IMR-90 (cell line): ENCODE results near the gene HMG20B. TPM values are rescaled to one million over a fixed set of nuclear protein-coding genes. Genes with fewer than 3 reads are reported as not detected.

Source experiments
- ATAC-seq: fragments of 200-7000 bp; cut with Tn5 transposase; 2 replicates; pipeline ENCODE4 v1.9.1; 2020; ENCODE audit warnings: low read depth, mild to moderate bottlenecking, moderate library complexity
- BruUV-seq: library from RNA; stranded (reverse); fragments of 400-500 nt; replicated peaks from 2 replicates; lab custom pipeline; 2021; lab: Mats Ljungman, UMichigan
- CTCF ChIA-PET: fragments of 300-600 bp; formaldehyde crosslinking; extraction: SDS; loops from one replicate; lab custom pipeline; 2021; ENCODE audit warnings: antibody characterized with exemption; lab: Yijun Ruan, JAX
- POLR2A ChIA-PET: fragments of 300-600 bp; sonication (Branson Sonifier 250); formaldehyde crosslinking; loops from one replicate; lab custom pipeline; 2022; ENCODE audit warnings: antibody characterized with exemption; ENCODE audit not compliant: unreplicated experiment; lab: Charles Lee
- DNase-seq: peaks from one replicate; pipeline ENCODE4 v3.0.0; 2013
- H2AFZ ChIP-seq: replicated peaks from 2 replicates; pipeline ENCODE3; 2013; ENCODE audit warnings: low read length, mild to moderate bottlenecking; ENCODE audit not compliant: poor library complexity
- H2AK5ac ChIP-seq: 2 replicates; pipeline ENCODE4 v1.6.1; 2013; ENCODE audit warnings: low read depth, low read length, inconsistent platforms
- H2AK9ac ChIP-seq: replicated peaks from 2 replicates; pipeline ENCODE3; 2013; ENCODE audit warnings: mild to moderate bottlenecking, low read depth, low read length, moderate library complexity; ENCODE audit not compliant: poor library complexity
- H2BK120ac ChIP-seq: 2 replicates; pipeline ENCODE4 v1.6.1; 2013; ENCODE audit warnings: low read depth, low read length, inconsistent platforms
- H2BK15ac ChIP-seq: 3 replicates; pipeline ENCODE4 v1.6.1; 2013; ENCODE audit warnings: low read depth, low read length, inconsistent platforms
- H2BK20ac ChIP-seq: 2 replicates; pipeline ENCODE4 v1.6.1; 2013; ENCODE audit warnings: low read depth, mild to moderate bottlenecking, inconsistent platforms, low read length, moderate library complexity
- H2BK5ac ChIP-seq: 2 replicates; pipeline ENCODE4 v1.6.1; 2013; ENCODE audit warnings: mild to moderate bottlenecking, low read depth, low read length, inconsistent platforms; ENCODE audit not compliant: poor library complexity, severe bottlenecking
- H3K14ac ChIP-seq: replicated peaks from 2 replicates; pipeline ENCODE4 v1.6.1; 2013; ENCODE audit warnings: low read depth, low read length, inconsistent platforms
- H3K18ac ChIP-seq: 2 replicates; pipeline ENCODE4 v1.6.1; 2013; ENCODE audit warnings: low read depth, low read length, control low read depth
- H3K23ac ChIP-seq: 2 replicates; pipeline ENCODE4 v1.6.1; 2013; ENCODE audit warnings: low read depth, low read length, inconsistent platforms
- H3K27ac ChIP-seq: 2 replicates; pipeline ENCODE4 v1.5.1; 2013; ENCODE audit warnings: mild to moderate bottlenecking, control low read depth, low read length; ENCODE audit not compliant: insufficient read depth
- H3K27me3 ChIP-seq: 2 replicates; pipeline ENCODE4 v1.6.1; 2013; ENCODE audit warnings: low read length; ENCODE audit not compliant: control insufficient read depth, insufficient read depth
- H3K36me3 ChIP-seq: 2 replicates; pipeline ENCODE4 v1.6.1; 2013; ENCODE audit warnings: low read length, mixed read lengths; ENCODE audit not compliant: control insufficient read depth, insufficient read depth
- H3K4ac ChIP-seq: 2 replicates; pipeline ENCODE4 v1.6.1; 2013; ENCODE audit warnings: low read depth, low read length, inconsistent platforms
- H3K4me1 ChIP-seq: 2 replicates; pipeline ENCODE4 v1.6.1; 2013; ENCODE audit warnings: low read length, mixed read lengths; ENCODE audit not compliant: control insufficient read depth, insufficient read depth
- H3K4me2 ChIP-seq: 2 replicates; pipeline ENCODE4 v1.6.1; 2013; ENCODE audit warnings: low read depth, mild to moderate bottlenecking, control low read depth, low read length, moderate library complexity
- H3K4me3 ChIP-seq: 2 replicates; pipeline ENCODE4 v1.5.1; 2013; ENCODE audit warnings: low read depth, mild to moderate bottlenecking, control low read depth, low read length, moderate library complexity; ENCODE audit not compliant: insufficient read depth
- H3K56ac ChIP-seq: 2 replicates; pipeline ENCODE4 v1.6.1; 2013; ENCODE audit warnings: low read length, inconsistent platforms; ENCODE audit not compliant: insufficient read depth; ENCODE audit errors: extremely low read depth
- H3K79me1 ChIP-seq, 2 experiments: 2 replicates each; pipeline ENCODE4 v1.6.1; 2013; ENCODE audit warnings: low read length in 2 of 2, inconsistent platforms in 1 of 2, low read depth in 1 of 2
- H3K9ac ChIP-seq: 2 replicates; pipeline ENCODE4 v1.6.1; 2013; ENCODE audit warnings: low read depth, low read length, control low read depth
- H3K9me1 ChIP-seq: 2 replicates; pipeline ENCODE4 v1.6.1; 2013; ENCODE audit warnings: low read length, inconsistent platforms; ENCODE audit not compliant: insufficient read depth
- H3K9me3 ChIP-seq: 2 replicates; pipeline ENCODE4 v1.6.1; 2013; ENCODE audit warnings: low read length; ENCODE audit not compliant: control insufficient read depth, insufficient read depth
- H4K20me1 ChIP-seq: 2 replicates; pipeline ENCODE4 v1.6.1; 2013; ENCODE audit warnings: low read length, inconsistent platforms; ENCODE audit not compliant: insufficient read depth
- H4K5ac ChIP-seq: 2 replicates; pipeline ENCODE4 v1.6.1; 2013; ENCODE audit warnings: mild to moderate bottlenecking, low read depth, low read length, control low read depth
- H4K8ac ChIP-seq, 2 experiments: 2 replicates each; pipeline ENCODE4 v1.6.1; 2013; ENCODE audit warnings: low read depth in 2 of 2, low read length in 2 of 2, control low read depth in 1 of 2, inconsistent platforms in 1 of 2
- H4K91ac ChIP-seq: 2 replicates; pipeline ENCODE4 v1.6.1; 2013; ENCODE audit warnings: low read depth, low read length, inconsistent platforms; ENCODE audit not compliant: insufficient read depth
- MAZ ChIP-seq: IDR thresholded peaks from 2 replicates; pipeline ENCODE4 v1.6.1; 2012; ENCODE audit warnings: low read depth, mild to moderate bottlenecking, low read length, improper control_type of control experiment, moderate library complexity, borderline replicate concordance
- WGBS, 2 experiments: methylation state at CpG; one replicate each; pipeline versions ENCODE4 v1.1.5 to v1.1.7; 2013; ENCODE audit warnings: missing lambda C conversion rate in 2 of 2; ENCODE audit not compliant: insufficient read length in 1 of 2; ENCODE audit errors: extremely low coverage in 2 of 2; 5-methylcytosine and 5-hydroxymethylcytosine counted together
- dilution Hi-C: fragments of 300-500 bp; cut with HindIII; formaldehyde crosslinking; loops from one replicate; pipeline ENCODE4 v1.14.3; 2018; ENCODE audit warnings: low sequenced_read_pairs; ENCODE audit not compliant: unreplicated experiment
- in situ Hi-C: fragments of 300-500 bp; cut with MboI; formaldehyde crosslinking; loops from 3 replicates; pipeline ENCODE4 v1.14.3; 2019; ENCODE audit warnings: low sequenced_read_pairs, inconsistent platforms, mixed read lengths
- intact Hi-C: fragments of 100-400 bp; cut with micrococcal nuclease; formaldehyde crosslinking; loops from 2 replicates; pipeline ENCODE4 v1.10.0; 2022
- polyA plus RNA-seq, 3 experiments: library from polyadenylated mRNA; depleted of rRNA; stranded (reverse); fragments of >200 nt; gene quantifications; 2 replicates each; pipeline ENCODE4 v1.2.3, GENCODE V29; 2012; ENCODE audit warnings: low replicate concordance in 1 of 3
- total RNA-seq: library from RNA; depleted of rRNA; stranded (reverse); fragments of >200 nt; gene quantifications from 2 replicates; pipeline ENCODE4 v1.2.3, GENCODE V29; 2012

HMG20B gene
- total and polyA plus RNA-seq, 2 of the 4 experiments (the other 2 are of a cell fraction) = 57.5 to 63.8 TPM

DNA sequence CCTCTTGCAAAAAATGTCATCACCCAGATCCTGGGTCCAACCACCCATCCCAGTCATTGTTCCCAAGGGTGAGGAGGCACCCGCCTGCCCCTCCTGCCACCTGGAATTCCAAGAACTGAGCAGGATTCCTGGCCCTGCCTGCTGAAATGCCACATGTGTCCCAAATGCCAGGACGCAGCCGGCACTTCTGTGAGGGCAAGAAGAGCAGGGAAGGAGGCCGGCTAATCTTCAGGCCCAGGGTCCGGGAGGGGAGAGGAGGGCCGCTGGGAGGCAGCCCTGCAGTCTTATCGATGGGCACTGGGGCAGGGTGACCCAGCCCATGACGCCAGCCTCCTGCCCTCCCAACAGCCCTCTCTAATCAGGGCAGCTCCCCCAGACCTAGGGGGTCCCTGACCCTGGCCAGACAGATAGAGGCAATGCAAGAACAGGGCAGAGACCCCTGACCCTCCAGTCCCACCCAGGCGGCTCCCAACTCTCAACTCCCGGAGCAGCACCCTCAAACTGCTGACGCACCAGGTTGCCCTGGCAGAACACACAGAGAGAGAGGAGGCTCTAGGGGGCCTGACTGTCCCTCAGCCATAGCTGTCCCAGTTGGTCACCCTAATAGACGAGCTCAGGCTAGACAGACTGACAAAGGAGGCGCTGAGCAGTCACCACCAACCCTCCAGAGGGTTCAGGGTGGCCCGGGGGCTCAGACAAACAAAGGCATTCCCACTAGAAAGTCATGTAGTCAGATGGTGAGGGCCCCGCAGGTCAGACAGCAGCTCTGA is 16.9 kb upstream of the HMG20B start:
- POLR2A ChIA-PET = no interaction called here

More for the DNA sequence above, 16.9 kb upstream of the HMG20B start:
- H4K91ac ChIP-seq = no peak overlapping the region
- H2AK5ac ChIP-seq = peak overlapping the region; percentile 74
- H3K14ac ChIP-seq = no peak overlapping the region
- H2BK5ac ChIP-seq = no peak overlapping the region
- H2BK20ac ChIP-seq = no peak overlapping the region
- H3K4ac ChIP-seq = no peak overlapping the region; the same call in 1 of the 2 replicates
- H3K36me3 ChIP-seq = peaks cover under 1% of the 10 kb centered on the region; the same call in 1 of the 2 replicates
- peak overlapping the region; percentile 95 for H2AK9ac ChIP-seq
- H3K4me1 ChIP-seq = peaks cover 16% of the 10 kb centered on the region
- no peaks in the 10 kb centered on the region for H3K9me3 ChIP-seq
- H2AFZ ChIP-seq = peak overlapping the region; percentile 75
- peak overlapping the region; percentile 84 for H3K9ac ChIP-seq
- H4K8ac ChIP-seq = no peak overlapping the region
- DNase-seq (no peak), ATAC-seq (no peak)
- H4K20me1 ChIP-seq = peaks cover 30% of the 10 kb centered on the region
- peak overlapping the region; percentile 95 for H3K4me3 ChIP-seq
- CTCF ChIA-PET = interaction anchor here (0.7 kb wide), 1 partner anchor 11 kb away, joined by 3 read pairs; no protein-coding TSS in a partner anchor
- 79% methylated on average over 5 of the region's 15 CpGs; no CpG with 5 or more reads in 1 of the 2 experiments for WGBS, 2 experiments
- BruUV-seq = no TSS peak
- H3K56ac ChIP-seq = no peak overlapping the region
- H3K4me2 ChIP-seq = peak overlapping the region; percentile 84
- no peaks in the 10 kb centered on the region for H3K27me3 ChIP-seq
- in situ Hi-C loops = no loop called here
- peaks cover 33 to 50% of the 10 kb centered on the region in 2 experiments for H3K79me1 ChIP-seq
- dilution Hi-C loops = no loop called here
- H3K27ac ChIP-seq = no peak overlapping the region; the same call in 1 of the 2 replicates
- H2BK120ac ChIP-seq = no peak overlapping the region
- intact Hi-C loops = no loop called here
- no peak overlapping the region for H3K18ac ChIP-seq
- 0 out of 2 replicates have a peak, but pooled peaks cover 4% of the 10 kb centered on the region for H3K9me1 ChIP-seq
- H2BK15ac ChIP-seq = no peak overlapping the region
- H4K5ac ChIP-seq = no peak overlapping the region
- H3K23ac ChIP-seq = peak overlapping the region; percentile 96
- no peak for TF ChIP-seq MAZ
